ENCODE measurements around the gene TMEM212.

TMEM212 gene

GRCh38 chr3:171832989-171833388 is 10.2 kb upstream of the TMEM212 start:
- Histone ChIP-seq H3K4me3 (ENCODE audit: insufficient read depth, low read depth, low read length, poor library complexity, severe bottlenecking) (no peak overlapping the region), H3K36me3 (ENCODE audit: control insufficient read depth, insufficient read depth, low read length) (no peaks in the 10 kb centered on the region), H3K27me3 (replicated peaks; ENCODE audit: control insufficient read depth, insufficient read depth, low read length, poor library complexity, severe bottlenecking) (no peaks in the 10 kb centered on the region), H3K9me3 (ENCODE audit: control insufficient read depth, low read length) (no peaks in the 10 kb centered on the region), H3K4me1 (ENCODE audit: control insufficient read depth, insufficient read depth, low read length, poor library complexity, severe bottlenecking) (no peaks in the 10 kb centered on the region), H3K27ac (ENCODE audit: insufficient read depth, low read length, poor library complexity, severe bottlenecking) (no peak overlapping the region)
- DNase-seq: no peak

- Histone ChIP-seq H3K4me1 (ENCODE audit: control insufficient read depth, insufficient read depth, low read length, poor library complexity, severe bottlenecking) (no peaks in the 10 kb centered on the region), H3K36me3 (ENCODE audit: control insufficient read depth, insufficient read depth, low read length) (no peaks in the 10 kb centered on the region), H3K27ac (ENCODE audit: insufficient read depth, low read length, poor library complexity, severe bottlenecking) (no peak overlapping the region), H3K4me3 (ENCODE audit: insufficient read depth, low read depth, low read length, poor library complexity, severe bottlenecking) (no peak overlapping the region), H3K27me3 (replicated peaks; ENCODE audit: control insufficient read depth, insufficient read depth, low read length, poor library complexity, severe bottlenecking) (no peaks in the 10 kb centered on the region), H3K9me3 (ENCODE audit: control insufficient read depth, low read length) (no peaks in the 10 kb centered on the region)
- no peak for DNase-seq
Measured at GRCh38 chr3:171833789-171834460, 9.2 kb upstream of the TMEM212 start.

GRCh38 chr3:171834461-171834801 is 8.7 kb upstream of the TMEM212 start:
- Histone ChIP-seq H3K27me3 (replicated peaks; ENCODE audit: control insufficient read depth, insufficient read depth, low read length, poor library complexity, severe bottlenecking) (no peaks in the 10 kb centered on the region), H3K4me1 (ENCODE audit: control insufficient read depth, insufficient read depth, low read length, poor library complexity, severe bottlenecking) (no peaks in the 10 kb centered on the region), H3K27ac (ENCODE audit: insufficient read depth, low read length, poor library complexity, severe bottlenecking) (no peak overlapping the region), H3K36me3 (ENCODE audit: control insufficient read depth, insufficient read depth, low read length) (no peaks in the 10 kb centered on the region), H3K4me3 (ENCODE audit: insufficient read depth, low read depth, low read length, poor library complexity, severe bottlenecking) (no peak overlapping the region), H3K9me3 (ENCODE audit: control insufficient read depth, low read length) (no peaks in the 10 kb centered on the region)
- no peak for DNase-seq

- no peak for DNase-seq
- Histone ChIP-seq H3K27ac (ENCODE audit: insufficient read depth, low read length, poor library complexity, severe bottlenecking) (no peak overlapping the region), H3K36me3 (ENCODE audit: control insufficient read depth, insufficient read depth, low read length) (no peaks in the 10 kb centered on the region), H3K4me1 (ENCODE audit: control insufficient read depth, insufficient read depth, low read length, poor library complexity, severe bottlenecking) (no peaks in the 10 kb centered on the region), H3K4me3 (ENCODE audit: insufficient read depth, low read depth, low read length, poor library complexity, severe bottlenecking) (no peak overlapping the region), H3K27me3 (replicated peaks; ENCODE audit: control insufficient read depth, insufficient read depth, low read length, poor library complexity, severe bottlenecking) (no peaks in the 10 kb centered on the region), H3K9me3 (ENCODE audit: control insufficient read depth, low read length) (no peaks in the 10 kb centered on the region)
Measured at GRCh38 chr3:171835116-171835515, 8.0 kb upstream of the TMEM212 start.

- no peak for DNase-seq
- Histone ChIP-seq H3K9me3 (ENCODE audit: control insufficient read depth, low read length) (no peaks in the 10 kb centered on the region), H3K36me3 (ENCODE audit: control insufficient read depth, insufficient read depth, low read length) (no peaks in the 10 kb centered on the region), H3K4me3 (ENCODE audit: insufficient read depth, low read depth, low read length, poor library complexity, severe bottlenecking) (no peak overlapping the region), H3K4me1 (ENCODE audit: control insufficient read depth, insufficient read depth, low read length, poor library complexity, severe bottlenecking) (no peaks in the 10 kb centered on the region), H3K27me3 (replicated peaks; ENCODE audit: control insufficient read depth, insufficient read depth, low read length, poor library complexity, severe bottlenecking) (no peaks in the 10 kb centered on the region), H3K27ac (ENCODE audit: insufficient read depth, low read length, poor library complexity, severe bottlenecking) (no peak overlapping the region)
Measured at GRCh38 chr3:171835613-171836012, 7.5 kb upstream of the TMEM212 start.

- DNase-seq: no peak
- no peak overlapping the region for H3K27ac ChIP-seq (ENCODE audit: insufficient read depth, low read length, poor library complexity, severe bottlenecking)
Measured at GRCh38 chr3:171836855-171837254, 6.3 kb upstream of the TMEM212 start.

GRCh38 chr3:171837698-171838097 is 5.5 kb upstream of the TMEM212 start:
- no peak for DNase-seq
- Histone ChIP-seq H3K27me3 (replicated peaks; ENCODE audit: control insufficient read depth, insufficient read depth, low read length, poor library complexity, severe bottlenecking) (no peaks in the 10 kb centered on the region), H3K4me3 (ENCODE audit: insufficient read depth, low read depth, low read length, poor library complexity, severe bottlenecking) (no peak overlapping the region), H3K4me1 (ENCODE audit: control insufficient read depth, insufficient read depth, low read length, poor library complexity, severe bottlenecking) (no peaks in the 10 kb centered on the region), H3K36me3 (ENCODE audit: control insufficient read depth, insufficient read depth, low read length) (no peaks in the 10 kb centered on the region), H3K9me3 (ENCODE audit: control insufficient read depth, low read length) (no peaks in the 10 kb centered on the region), H3K27ac (ENCODE audit: insufficient read depth, low read length, poor library complexity, severe bottlenecking) (no peak overlapping the region)

More at GRCh38 chr3:171836855-171837254, 6.3 kb upstream of the TMEM212 start:
- Histone ChIP-seq H3K27me3 (replicated peaks; ENCODE audit: control insufficient read depth, insufficient read depth, low read length, poor library complexity, severe bottlenecking) (no peaks in the 10 kb centered on the region), H3K4me1 (ENCODE audit: control insufficient read depth, insufficient read depth, low read length, poor library complexity, severe bottlenecking) (no peaks in the 10 kb centered on the region), H3K4me3 (ENCODE audit: insufficient read depth, low read depth, low read length, poor library complexity, severe bottlenecking) (no peak overlapping the region), H3K36me3 (ENCODE audit: control insufficient read depth, insufficient read depth, low read length) (no peaks in the 10 kb centered on the region), H3K9me3 (ENCODE audit: control insufficient read depth, low read length) (no peaks in the 10 kb centered on the region)

GRCh38 chr3:171838218-171838720 is 4.9 kb upstream of the TMEM212 start:
- no peak overlapping the region for H3K27ac ChIP-seq (ENCODE audit: insufficient read depth, low read length, poor library complexity, severe bottlenecking)
- no peaks in the 10 kb centered on the region for H3K4me1 ChIP-seq (ENCODE audit: control insufficient read depth, insufficient read depth, low read length, poor library complexity, severe bottlenecking)
- no peaks in the 10 kb centered on the region for H3K9me3 ChIP-seq (ENCODE audit: control insufficient read depth, low read length)
- H3K4me3 ChIP-seq (ENCODE audit: insufficient read depth, low read depth, low read length, poor library complexity, severe bottlenecking): no peak overlapping the region
- no peaks in the 10 kb centered on the region for H3K27me3 ChIP-seq (replicated peaks; ENCODE audit: control insufficient read depth, insufficient read depth, low read length, poor library complexity, severe bottlenecking)
- H3K36me3 ChIP-seq (ENCODE audit: control insufficient read depth, insufficient read depth, low read length): no peaks in the 10 kb centered on the region
- no peak for DNase-seq

GRCh38 chr3:171839270-171839669 is 3.9 kb upstream of the TMEM212 start:
- H3K4me3 ChIP-seq (ENCODE audit: insufficient read depth, low read depth, low read length, poor library complexity, severe bottlenecking): no peak overlapping the region

GRCh38 chr3:171840445-171840810 is 2.7 kb upstream of the TMEM212 start:
- H3K4me3 ChIP-seq (ENCODE audit: insufficient read depth, low read depth, low read length, poor library complexity, severe bottlenecking): no peak overlapping the region
- no peaks in the 10 kb centered on the region for H3K9me3 ChIP-seq (ENCODE audit: control insufficient read depth, low read length)
- H3K36me3 ChIP-seq (ENCODE audit: control insufficient read depth, insufficient read depth, low read length): no peaks in the 10 kb centered on the region
- H3K27ac ChIP-seq (ENCODE audit: insufficient read depth, low read length, poor library complexity, severe bottlenecking): no peak overlapping the region
- no peak for DNase-seq
- no peaks in the 10 kb centered on the region for H3K27me3 ChIP-seq (replicated peaks; ENCODE audit: control insufficient read depth, insufficient read depth, low read length, poor library complexity, severe bottlenecking)
- H3K4me1 ChIP-seq (ENCODE audit: control insufficient read depth, insufficient read depth, low read length, poor library complexity, severe bottlenecking): no peaks in the 10 kb centered on the region

More at GRCh38 chr3:171839270-171839669, 3.9 kb upstream of the TMEM212 start:
- H3K27me3 ChIP-seq (replicated peaks; ENCODE audit: control insufficient read depth, insufficient read depth, low read length, poor library complexity, severe bottlenecking): no peaks in the 10 kb centered on the region
- H3K36me3 ChIP-seq (ENCODE audit: control insufficient read depth, insufficient read depth, low read length): no peaks in the 10 kb centered on the region
- no peak for DNase-seq
- H3K4me1 ChIP-seq (ENCODE audit: control insufficient read depth, insufficient read depth, low read length, poor library complexity, severe bottlenecking): no peaks in the 10 kb centered on the region
- no peaks in the 10 kb centered on the region for H3K9me3 ChIP-seq (ENCODE audit: control insufficient read depth, low read length)
- no peak overlapping the region for H3K27ac ChIP-seq (ENCODE audit: insufficient read depth, low read length, poor library complexity, severe bottlenecking)
